GM12873 (cell line): Measurements from ENCODE around the gene ACOXL.

Source experiments
- TF ChIP-seq, protein P1 (sequence below): IDR thresholded peaks from 2 replicates; pipeline ENCODE4 v1.5.1; 2012; ENCODE audit warnings: low read depth, mild to moderate bottlenecking, moderate library complexity, low read length, control low read depth; ENCODE audit not compliant: insufficient read depth; ENCODE audit errors: missing control alignments

ACOXL gene

DNA sequence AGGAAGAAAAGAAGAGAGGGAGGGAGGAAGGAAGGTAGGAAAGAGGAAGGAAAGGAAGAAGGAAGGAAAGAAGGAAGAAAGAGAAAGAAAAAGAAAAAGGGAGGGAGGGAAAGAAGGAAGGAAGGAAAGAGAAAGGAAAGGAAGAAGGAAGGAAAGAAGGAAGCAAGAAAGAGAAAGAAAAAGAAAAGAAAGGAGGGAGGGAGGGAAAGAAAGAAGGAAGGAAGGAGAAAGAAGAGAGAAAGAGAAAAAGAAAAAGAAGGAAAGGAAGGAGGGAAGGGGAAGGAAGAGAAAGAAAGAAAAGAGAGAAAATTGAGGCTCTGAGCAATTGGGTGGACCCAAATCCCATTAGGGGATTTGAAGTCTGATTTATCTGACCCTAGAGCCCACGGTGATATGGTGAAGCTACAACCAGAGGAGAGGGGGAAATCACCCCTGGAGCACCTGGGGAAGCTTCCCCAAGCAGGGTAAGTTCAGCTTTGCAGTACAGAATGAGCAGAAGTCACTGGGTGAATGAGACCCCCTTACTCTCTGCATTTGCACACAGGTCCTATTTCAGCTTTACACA is 210.8 kb downstream of the ACOXL start:
- TF ChIP-seq, protein P1, sequence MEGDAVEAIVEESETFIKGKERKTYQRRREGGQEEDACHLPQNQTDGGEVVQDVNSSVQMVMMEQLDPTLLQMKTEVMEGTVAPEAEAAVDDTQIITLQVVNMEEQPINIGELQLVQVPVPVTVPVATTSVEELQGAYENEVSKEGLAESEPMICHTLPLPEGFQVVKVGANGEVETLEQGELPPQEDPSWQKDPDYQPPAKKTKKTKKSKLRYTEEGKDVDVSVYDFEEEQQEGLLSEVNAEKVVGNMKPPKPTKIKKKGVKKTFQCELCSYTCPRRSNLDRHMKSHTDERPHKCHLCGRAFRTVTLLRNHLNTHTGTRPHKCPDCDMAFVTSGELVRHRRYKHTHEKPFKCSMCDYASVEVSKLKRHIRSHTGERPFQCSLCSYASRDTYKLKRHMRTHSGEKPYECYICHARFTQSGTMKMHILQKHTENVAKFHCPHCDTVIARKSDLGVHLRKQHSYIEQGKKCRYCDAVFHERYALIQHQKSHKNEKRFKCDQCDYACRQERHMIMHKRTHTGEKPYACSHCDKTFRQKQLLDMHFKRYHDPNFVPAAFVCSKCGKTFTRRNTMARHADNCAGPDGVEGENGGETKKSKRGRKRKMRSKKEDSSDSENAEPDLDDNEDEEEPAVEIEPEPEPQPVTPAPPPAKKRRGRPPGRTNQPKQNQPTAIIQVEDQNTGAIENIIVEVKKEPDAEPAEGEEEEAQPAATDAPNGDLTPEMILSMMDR = no peak

DNA sequence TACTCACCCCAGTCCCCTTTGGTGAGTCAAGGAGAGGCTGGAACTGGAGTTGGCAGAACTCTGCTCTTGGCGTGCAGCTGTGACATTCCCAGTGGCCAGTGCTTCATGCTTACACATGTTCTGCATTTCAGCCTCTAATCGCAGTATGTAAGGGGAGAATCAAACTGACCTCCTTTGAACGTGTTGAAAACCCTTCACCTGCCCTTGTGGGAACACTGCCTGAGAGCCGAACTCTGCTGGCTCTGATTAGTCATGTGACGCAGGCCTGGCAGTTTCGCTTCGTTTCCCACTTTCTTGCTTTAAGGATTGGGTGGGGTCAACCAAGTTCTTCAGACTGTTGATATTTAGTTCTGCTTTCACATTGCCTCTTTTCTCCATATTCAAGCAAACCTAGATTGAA is 214.5 kb downstream of the ACOXL start:
- TF ChIP-seq, protein P1 = no peak

DNA sequence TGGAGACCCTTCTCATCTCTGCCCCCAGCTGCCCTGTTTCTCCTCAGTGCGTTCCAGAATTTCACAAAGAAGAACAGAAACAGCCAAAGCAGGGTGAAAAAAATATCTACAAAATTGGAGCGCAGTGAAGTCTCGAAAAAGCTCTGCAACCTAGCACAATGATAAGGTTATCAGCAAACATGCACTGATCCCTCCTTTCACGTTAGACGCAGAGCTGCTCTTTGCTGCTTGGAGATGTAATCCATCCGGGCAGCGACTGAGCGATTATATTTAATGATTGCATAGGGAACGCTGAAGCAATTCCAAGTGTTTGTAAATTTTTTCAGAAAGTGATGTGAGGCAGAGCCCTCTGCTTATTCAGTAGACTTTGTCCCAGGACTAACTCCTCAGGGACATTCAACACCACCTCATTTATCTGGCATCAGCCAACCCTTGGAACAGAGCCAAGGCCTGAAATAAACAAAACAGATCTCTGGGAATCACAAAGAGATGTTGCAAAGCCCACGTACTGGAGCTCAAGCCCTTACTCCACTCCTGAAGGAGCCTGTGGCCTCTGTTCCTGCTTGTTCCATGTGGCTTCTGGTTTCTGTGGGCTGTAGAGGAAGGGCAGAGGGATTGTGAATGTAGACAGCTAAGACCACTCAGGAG is 215.8 kb downstream of the ACOXL start:
- TF ChIP-seq, protein P1 = no peak

DNA sequence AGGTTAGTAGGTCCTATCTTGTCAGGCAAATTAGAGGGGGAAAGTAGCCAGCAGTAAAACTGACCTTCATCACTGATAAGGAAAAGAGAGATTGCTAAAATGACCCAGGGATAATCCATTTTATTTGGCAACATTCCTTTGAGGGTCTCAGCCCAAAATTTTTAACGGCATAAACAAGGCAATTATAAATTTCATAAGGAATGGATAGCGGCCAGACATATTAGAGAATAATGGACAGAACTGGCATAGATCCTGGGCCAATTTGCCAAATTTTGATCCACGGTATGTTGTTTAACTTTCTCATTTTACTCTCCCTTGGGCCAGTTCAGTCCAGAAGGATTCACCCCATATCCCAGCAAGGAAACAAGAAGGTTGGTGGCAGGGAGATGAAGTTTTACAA is 217.9 kb downstream of the ACOXL start:
- TF ChIP-seq, protein P1 = no peak

DNA sequence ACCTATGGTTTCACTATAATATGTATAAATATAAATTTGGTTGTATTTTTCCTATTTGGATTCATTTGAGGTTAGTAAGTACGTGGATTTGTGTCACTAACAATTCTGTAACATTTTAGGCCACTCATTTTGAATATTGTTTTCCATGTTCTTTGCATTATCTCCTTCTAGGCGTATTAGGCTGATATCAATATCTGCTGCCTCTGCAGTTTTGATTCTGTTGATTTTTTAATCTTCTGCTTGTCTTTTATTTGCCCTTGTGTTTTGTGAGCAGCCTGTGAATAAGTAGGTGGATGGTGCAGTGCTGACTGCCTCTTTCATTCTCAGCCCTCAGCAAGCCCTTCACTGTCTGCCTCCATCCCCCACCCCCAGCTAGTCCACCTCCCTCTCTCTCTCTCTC is 222.7 kb downstream of the ACOXL start:
- TF ChIP-seq, protein P1 = no peak

DNA sequence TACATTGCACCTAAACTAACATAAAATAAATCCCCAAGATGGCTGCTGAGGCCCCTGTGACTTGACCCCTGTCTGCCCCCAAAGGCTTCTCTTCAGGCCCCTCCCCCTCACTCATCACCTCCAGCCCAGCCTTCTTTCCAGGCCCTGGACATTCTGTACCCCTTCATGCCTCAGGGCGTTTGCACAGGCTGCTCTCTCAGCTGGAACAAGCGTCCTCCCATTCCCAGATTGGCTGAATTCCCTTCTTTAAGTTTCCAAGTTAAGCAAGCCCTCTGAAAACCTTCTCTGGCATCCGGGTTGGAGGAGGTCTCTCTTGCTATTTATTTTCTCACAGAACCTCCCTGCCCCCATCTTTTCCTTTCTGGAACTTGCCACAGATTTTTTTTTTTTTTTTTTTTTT is 223.2 kb downstream of the ACOXL start:
- TF ChIP-seq, protein P1 = no peak

DNA sequence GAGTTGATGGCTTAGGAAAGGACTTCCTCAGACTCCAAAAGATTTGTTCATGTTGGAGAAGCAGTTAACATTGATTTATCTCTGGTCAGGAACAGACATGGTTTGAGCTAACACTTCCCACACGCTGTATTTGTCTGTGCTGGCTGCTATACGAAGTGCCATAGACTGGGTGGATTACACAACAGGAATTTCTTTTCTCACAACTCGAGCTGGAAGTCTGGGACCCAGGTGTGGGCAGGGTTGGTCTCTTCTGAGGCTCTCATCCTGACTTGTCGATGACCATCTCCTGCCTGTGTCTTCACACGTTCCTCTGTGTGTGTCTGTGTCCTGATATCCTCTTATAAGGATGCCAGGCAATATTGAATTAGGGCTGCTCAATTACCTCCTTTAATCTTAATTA is 224.9 kb downstream of the ACOXL start:
- TF ChIP-seq, protein P1 = no peak
